Psoas muscle (tissue), 8 donors: ENCODE data around the gene CENPO. TPM values are rescaled to one million over a fixed set of nuclear protein-coding genes. Genes with fewer than 3 reads are reported as not detected.
"Not testable (repeated sequence)": the region's sequence is repeated elsewhere in the genome, so short reads cannot be mapped to it uniquely, and the experiment has no call there.

Experiments
- ATAC-seq, 4 donors: fragments of 200-7000 bp; cut with Tn5 transposase; one replicate each; pipeline ENCODE4 v1.9.1; 2020; ENCODE audit warnings: moderate library complexity in 3 of 4, mild to moderate bottlenecking in 2 of 4
- DNase-seq, 2 donors: peaks; one replicate each; pipeline ENCODE4 v3.0.0-alpha.2; 2020
- H3K27ac ChIP-seq: fragments of 200-600 bp; one replicate; pipeline ENCODE4 v1.8.0; 2022
- H3K27me3 ChIP-seq, 3 donors: fragments of 200-600 bp in 1 of 3; one replicate each; pipeline versions ENCODE4 v1.6.1 to v1.8.0; 2013 to 2022; ENCODE audit warnings: low read length in 2 of 3, mild to moderate bottlenecking in 2 of 3, moderate library complexity in 1 of 3; ENCODE audit not compliant: insufficient read depth in 3 of 3
- H3K36me3 ChIP-seq, 2 donors: fragments of 200-600 bp in 1 of 2; one replicate each; pipeline versions ENCODE4 v1.6.1 to v1.8.0; 2013 to 2022; ENCODE audit warnings: low read depth in 1 of 2, mild to moderate bottlenecking in 1 of 2, moderate library complexity in 1 of 2; ENCODE audit not compliant: insufficient read depth in 1 of 2
- H3K4me1 ChIP-seq: fragments of 200-600 bp; one replicate; pipeline ENCODE4 v1.8.0; 2022
- H3K4me3 ChIP-seq: fragments of 200-600 bp; one replicate; pipeline ENCODE4 v1.8.0; 2022; ENCODE audit warnings: mild to moderate bottlenecking
- H3K9me3 ChIP-seq: fragments of 200-600 bp; one replicate; pipeline ENCODE4 v1.8.0; 2022
- CTCF ChIP-seq: fragments of 200-600 bp; IDR thresholded peaks from one replicate; pipeline ENCODE4 v1.8.0; 2022; ENCODE audit warnings: antibody characterized with exemption
- WGBS, 3 donors: extraction: QIAGEN DNeasy Blood & Tissue Kit; methylation state at CpG; one replicate each; pipeline versions ENCODE4 v1.1.6 to v1.1.7; 2013; 5-methylcytosine and 5-hydroxymethylcytosine counted together
- intact Hi-C, 2 donors: fragments of 100-400 bp; cut with DNase I; formaldehyde crosslinking; loops; one replicate each; pipeline versions ENCODE4 v1.11.0 to v1.14.2; 2022
- polyA plus RNA-seq, 3 donors: library from polyadenylated mRNA; stranded (reverse); fragments of 200-250 nt; gene quantifications; one replicate each; pipeline ENCODE4 v1.2.3, GENCODE V29; 2013
- total RNA-seq, 4 donors: library from RNA; stranded (reverse); fragmentation: NEBNext Ultra II Directional in 2 of 4; extraction: Animal tissue kit (Norgen Biotek cat#: 25700) in 2 of 4; gene quantifications; one replicate each; pipeline versions ENCODE4 v1.2.1 to v1.2.4, GENCODE V29; 2021 to 2023
- donor health status: healthy with polysubstance abuse.
- donor health status: DM: no; HTN: no; CAD: no; lungs with moderate emphysema.
- donor health status: Bipolar disorder and iron deficiency.
- donor health status: healthy.
- donor health status: DM: yes; HTN: yes; CAD: no.
- donor health status: DM: no; HTN: no; CAD: no.
- donor health status: DM: no; HTN: no; CAD: no.
- donor health status: DM: yes; HTN: yes; CAD: no.

The CENPO gene
- total and polyA plus RNA-seq, 7 donors, result 1.6 to 5.4 (median 2.8) TPM

DNA sequence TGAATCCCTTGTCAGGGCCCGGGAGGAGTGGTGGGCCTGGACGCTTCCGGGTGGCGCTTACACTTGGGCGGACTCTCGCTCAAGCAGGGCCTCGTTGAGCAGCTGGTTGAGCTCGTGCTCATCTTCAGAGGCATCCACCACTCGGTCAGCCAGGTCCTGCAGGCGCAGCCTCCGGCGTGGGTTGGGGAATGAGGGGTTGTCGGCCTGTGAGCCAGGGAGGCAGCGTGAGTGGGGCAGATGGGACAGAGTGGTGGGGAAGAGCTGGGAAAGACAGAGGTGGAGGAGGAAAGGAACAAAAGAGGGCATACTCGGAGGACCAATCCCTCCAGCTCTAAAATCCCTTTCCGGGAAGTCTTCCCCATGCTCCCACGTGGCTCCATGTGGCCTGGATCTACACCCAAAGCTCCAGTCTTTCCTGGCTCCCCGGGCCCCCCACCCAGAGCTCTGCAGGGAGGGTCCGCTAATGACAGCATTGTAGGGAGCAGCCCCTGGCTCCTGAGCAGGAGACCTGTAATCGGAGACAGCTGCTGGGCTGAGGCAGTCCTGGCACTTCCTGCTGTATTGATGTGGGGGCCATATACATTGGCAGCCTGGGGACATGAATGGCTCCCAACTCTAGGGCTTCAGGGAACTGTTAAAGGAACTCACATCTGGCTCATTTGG is 41.6 kb downstream of the CENPO start:
- H3K36me3 ChIP-seq, result no peaks in the 10 kb centered on the region
- WGBS, 3 donors, result 91 to 94% (median 94%) methylated on average over 20 of the region's 20 CpGs

GRCh38 chr2:24835411-24835810 is 42.2 kb downstream of the CENPO start:
- intact Hi-C loops, H3K27me3 ChIP-seq, H3K4me1 ChIP-seq, H3K4me3 ChIP-seq, H3K9me3 ChIP-seq, H3K27ac ChIP-seq, ATAC-seq, H3K36me3 ChIP-seq: not testable (repeated sequence)
- DNase-seq, result peak in 1 of 2 donors; percentile 27
- WGBS, 3 donors, result 88 to 92% (median 92%) methylated on average over 8 of the region's 8 CpGs

More for the DNA sequence above, 41.6 kb downstream of the CENPO start:
- DNase-seq, result peak in 1 of 2 donors; percentile 3
- intact Hi-C loops, result no loop called here
- no peak overlapping the region for H3K4me3 ChIP-seq
- no peak overlapping the region for H3K27ac ChIP-seq
- no peaks in the 10 kb centered on the region for H3K4me1 ChIP-seq
- TF ChIP-seq CTCF, result no peak
- H3K9me3 ChIP-seq, result no peaks in the 10 kb centered on the region
- no peak for ATAC-seq
- no peaks in the 10 kb centered on the region for H3K27me3 ChIP-seq

DNA sequence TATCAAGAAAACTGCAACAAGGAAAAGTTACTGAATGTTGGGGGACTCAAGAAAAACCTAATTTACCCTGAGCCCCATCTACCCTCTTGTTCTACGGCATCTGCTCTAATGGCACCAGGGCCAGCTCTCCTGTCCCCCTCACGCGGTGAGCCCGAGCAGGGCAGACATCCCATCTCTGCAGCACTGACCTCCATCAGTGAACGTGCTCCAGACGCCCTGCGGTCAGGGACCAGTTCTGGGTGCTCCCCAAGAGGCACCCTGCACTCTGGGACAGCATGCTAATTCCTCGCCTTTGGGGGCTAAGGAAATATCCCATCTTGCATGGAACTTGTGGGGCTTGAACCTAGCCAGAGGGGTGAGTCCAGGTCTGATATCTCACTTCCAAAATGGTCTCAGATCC is 43.0 kb downstream of the CENPO start:
- DNase-seq (peak in 1 of 2 donors; percentile 10), ATAC-seq (no peak)
- intact Hi-C loops, result no loop called here
- no peak overlapping the region for H3K27ac ChIP-seq
- TF ChIP-seq CTCF, result no peak
- H3K27me3 ChIP-seq, result no peaks in the 10 kb centered on the region
- H3K4me3 ChIP-seq, result no peak overlapping the region
- no peaks in the 10 kb centered on the region for H3K36me3 ChIP-seq
- no peaks in the 10 kb centered on the region for H3K9me3 ChIP-seq
- 93 to 98% (median 94%) methylated on average over 8 of the region's 8 CpGs for WGBS, 3 donors
- H3K4me1 ChIP-seq, result no peaks in the 10 kb centered on the region

DNA sequence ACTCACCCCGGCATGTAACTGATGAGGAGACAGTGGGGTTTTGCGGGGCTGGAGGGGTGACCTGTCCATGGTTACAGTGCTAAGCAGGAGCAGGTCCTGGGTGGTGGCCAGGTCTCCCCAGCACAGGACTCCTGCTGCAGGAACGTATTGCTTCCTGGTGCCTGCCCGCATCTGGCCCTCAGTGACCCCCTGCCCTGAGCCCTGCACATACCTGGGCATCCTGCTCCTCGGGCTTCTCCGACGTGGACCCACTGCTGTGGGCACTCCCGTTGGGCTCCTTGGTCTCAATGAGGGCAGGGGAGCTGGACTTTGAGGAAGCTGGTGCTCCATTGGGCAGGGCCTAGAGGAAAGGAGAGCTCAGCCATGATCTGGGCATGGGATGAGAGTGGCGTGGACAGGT is 43.5 kb downstream of the CENPO start:
- intact Hi-C loops, result no loop called here

DNA sequence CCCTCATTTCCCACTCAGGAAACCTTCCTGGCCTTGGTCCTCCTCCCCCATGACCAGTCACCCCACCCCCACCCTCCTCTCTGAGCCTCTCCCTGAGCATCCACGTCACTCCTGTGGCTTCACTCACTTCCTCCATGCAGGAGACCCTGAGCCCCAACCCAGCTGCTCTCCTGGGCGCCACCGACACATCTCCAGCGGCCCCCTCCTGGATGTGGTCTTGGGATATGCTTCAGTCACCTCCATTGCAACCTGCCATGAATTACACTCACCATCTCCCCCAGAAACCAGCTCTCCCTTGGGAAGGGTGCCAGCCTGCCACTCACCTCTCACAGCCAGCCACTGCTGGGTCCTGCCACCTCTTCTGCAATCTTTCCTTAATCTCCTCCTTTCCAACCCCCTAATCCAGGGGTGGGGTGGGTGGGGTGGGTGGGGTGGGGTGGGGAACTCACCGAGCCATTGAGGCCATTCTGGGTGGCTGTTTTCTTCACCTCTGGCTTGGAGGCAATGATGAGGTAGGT is 44.8 kb downstream of the CENPO start:
- intact Hi-C loops, result no loop called here
- ATAC-seq (no peak), DNase-seq (peak in 1 of 2 donors; percentile 10)
- TF ChIP-seq CTCF, result no peak
- 91 to 97% (median 96%) methylated on average over 4 to 5 of the region's 5 CpGs for WGBS, 3 donors
- no peak overlapping the region for H3K4me3 ChIP-seq
- H3K27me3 ChIP-seq, result no peaks in the 10 kb centered on the region
- no peak overlapping the region for H3K27ac ChIP-seq
- H3K9me3 ChIP-seq, result no peaks in the 10 kb centered on the region
- no peaks in the 10 kb centered on the region for H3K36me3 ChIP-seq
- no peaks in the 10 kb centered on the region for H3K4me1 ChIP-seq

More for the DNA sequence above, 43.5 kb downstream of the CENPO start:
- H3K27me3 ChIP-seq, result no peaks in the 10 kb centered on the region
- no peaks in the 10 kb centered on the region for H3K4me1 ChIP-seq
- WGBS, 3 donors, result 91 to 94% (median 93%) methylated on average over 9 of the region's 9 CpGs
- TF ChIP-seq CTCF, result no peak
- no peaks in the 10 kb centered on the region for H3K36me3 ChIP-seq
- no peak overlapping the region for H3K27ac ChIP-seq
- no peaks in the 10 kb centered on the region for H3K9me3 ChIP-seq
- H3K4me3 ChIP-seq, result no peak overlapping the region
- no peak for ATAC-seq
- DNase-seq, result peak in 1 of 2 donors; percentile 32
